GM21381 (cell line): ENCODE measurements around the gene RNMT.

Experiments used
- ATAC-seq: cut with Tn5 transposase; IDR thresholded peaks from one replicate; pipeline ENCODE4 v1.9.1; 2021; ENCODE audit warnings: mild to moderate bottlenecking, moderate library complexity; ENCODE audit not compliant: unreplicated experiment

RNMT gene

DNA sequence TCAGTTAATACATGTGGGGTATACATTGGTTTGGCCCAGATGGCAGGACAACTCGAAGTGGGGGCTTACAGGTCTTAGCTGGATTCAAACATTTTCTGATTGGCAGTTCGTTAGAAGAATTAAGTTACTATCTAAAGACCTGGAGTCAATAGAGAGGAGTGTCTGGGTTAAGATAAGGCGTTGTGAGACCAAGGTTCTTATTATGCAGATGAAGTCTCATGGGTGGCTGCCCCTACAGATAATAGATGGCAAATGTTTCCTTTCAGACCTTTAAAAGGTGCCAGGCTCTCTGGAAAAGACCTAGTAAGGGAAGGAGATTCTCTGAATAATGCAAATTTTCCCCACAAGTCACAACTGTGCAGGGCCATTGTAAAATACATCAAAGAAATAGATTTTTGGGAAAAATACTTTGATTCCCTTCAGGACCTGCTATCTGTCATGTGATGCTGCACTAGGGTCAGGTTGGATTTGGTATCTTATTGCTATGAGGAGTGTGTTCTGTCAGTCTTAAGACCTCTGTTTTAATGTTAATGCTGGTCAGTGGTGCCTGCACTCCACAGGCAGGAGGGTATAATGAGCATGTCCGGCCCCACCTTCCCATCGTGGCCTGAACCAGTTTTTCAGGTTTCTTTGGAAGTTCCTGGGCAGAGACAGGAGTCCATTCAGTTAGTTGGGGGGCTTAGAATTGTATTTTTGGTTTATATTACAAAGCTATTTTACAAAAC, 83.2 kb downstream of the RNMT start:
- no peak for ATAC-seq

DNA sequence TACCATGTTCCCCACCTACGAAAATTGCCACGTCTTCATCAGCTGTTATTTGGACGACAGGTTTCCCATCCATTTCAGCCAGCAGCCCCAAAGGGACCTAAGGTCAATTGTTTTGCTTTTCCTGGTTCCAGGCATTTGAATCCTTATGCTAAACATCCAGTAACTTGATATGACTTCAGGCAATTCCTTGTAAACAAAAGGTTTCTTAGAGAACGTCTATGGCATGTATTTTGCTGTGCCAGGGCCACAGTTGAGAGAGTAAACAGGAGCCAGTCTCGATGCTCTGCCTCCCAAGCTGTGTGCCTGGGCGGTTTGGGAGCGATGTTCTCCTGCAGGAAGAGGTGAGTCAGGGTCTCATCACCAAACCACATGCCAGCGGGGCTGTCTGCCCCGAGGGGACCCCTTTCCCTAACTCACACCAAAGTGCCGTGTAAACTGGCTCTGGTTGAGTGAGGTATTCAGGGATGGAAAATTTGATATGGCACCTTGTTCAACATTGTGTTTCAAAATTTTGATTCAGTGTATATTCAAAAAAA, 84.5 kb downstream of the RNMT start:
- no peak for ATAC-seq

GRCh38 chr18:13811993-13812392, 85.5 kb downstream of the RNMT start:
- no peak for ATAC-seq

DNA sequence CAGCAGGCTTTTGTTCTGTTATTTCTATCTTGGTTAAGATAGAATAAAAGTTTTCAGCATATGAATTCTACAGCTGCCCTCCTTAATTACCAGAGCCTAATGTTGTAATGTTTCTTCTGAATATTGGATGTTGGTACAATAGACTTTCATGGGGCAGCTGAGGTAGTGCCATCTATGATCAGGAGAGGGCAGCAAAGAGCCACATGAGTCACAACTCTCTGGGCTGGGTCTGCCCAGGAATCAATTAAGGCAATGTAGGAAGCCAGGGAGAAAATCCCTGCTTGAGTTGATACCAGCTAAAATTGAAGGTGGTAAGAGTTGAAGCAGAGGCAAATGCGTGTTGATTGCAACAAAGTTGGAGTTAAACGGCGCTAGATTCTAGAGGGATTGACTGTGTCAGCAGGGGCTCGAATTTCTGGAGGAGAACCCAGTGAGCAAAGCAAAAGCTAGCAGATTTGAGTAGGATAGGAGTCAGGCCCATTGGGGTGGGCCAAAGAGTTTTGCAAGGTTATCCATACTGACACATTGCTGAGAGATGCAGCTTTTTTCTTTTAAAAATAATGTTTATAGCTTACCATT, 86.9 kb downstream of the RNMT start:
- ATAC-seq, result peak; percentile 81
